A673 (cell line): ENCODE results near the gene PKLR.

Experiments used
- EZH2 ChIP-seq: fragments of 200-600 bp; sonication (generic); IDR thresholded peaks from 2 replicates; pipeline ENCODE4 v1.6.1; 2017; ENCODE audit warnings: borderline replicate concordance, low read depth, mild to moderate bottlenecking, mixed read lengths, antibody characterized with exemption, low read length; ENCODE audit not compliant: poor library complexity, severe bottlenecking
- TF ChIP-seq, protein P1 (sequence below): fragments of 300-800, 200-600 bp; sonication (generic); conservative IDR thresholded peaks from 2 replicates; pipeline ENCODE4 v1.5.1; 2017; ENCODE audit warnings: low read depth, mild to moderate bottlenecking, antibody characterized with exemption, low read length, moderate library complexity, mixed read lengths

DNA sequence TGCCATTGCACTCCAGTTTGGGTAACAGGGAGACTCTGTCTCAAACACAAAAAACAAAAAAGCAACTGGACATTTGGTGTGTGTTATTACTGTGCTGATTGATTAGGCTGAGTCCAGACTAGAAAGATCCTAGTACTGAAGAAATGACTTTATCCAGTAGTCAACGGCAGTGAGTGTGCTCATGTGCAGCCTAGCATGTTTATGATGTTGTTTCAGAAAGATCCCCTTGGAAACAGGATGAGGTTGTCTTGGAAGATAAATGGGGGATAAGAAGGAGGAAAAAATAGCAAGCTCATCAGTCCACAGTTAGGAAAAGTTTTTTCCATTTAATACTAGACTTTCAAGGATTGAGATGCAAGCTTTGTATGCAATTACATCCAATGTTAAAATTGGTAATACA is 33.7 kb upstream of the PKLR start:
- TF ChIP-seq, protein P1, sequence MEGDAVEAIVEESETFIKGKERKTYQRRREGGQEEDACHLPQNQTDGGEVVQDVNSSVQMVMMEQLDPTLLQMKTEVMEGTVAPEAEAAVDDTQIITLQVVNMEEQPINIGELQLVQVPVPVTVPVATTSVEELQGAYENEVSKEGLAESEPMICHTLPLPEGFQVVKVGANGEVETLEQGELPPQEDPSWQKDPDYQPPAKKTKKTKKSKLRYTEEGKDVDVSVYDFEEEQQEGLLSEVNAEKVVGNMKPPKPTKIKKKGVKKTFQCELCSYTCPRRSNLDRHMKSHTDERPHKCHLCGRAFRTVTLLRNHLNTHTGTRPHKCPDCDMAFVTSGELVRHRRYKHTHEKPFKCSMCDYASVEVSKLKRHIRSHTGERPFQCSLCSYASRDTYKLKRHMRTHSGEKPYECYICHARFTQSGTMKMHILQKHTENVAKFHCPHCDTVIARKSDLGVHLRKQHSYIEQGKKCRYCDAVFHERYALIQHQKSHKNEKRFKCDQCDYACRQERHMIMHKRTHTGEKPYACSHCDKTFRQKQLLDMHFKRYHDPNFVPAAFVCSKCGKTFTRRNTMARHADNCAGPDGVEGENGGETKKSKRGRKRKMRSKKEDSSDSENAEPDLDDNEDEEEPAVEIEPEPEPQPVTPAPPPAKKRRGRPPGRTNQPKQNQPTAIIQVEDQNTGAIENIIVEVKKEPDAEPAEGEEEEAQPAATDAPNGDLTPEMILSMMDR: no peak
- no peak for TF ChIP-seq EZH2
